Hypothalamus (tissue), 51 donors: Measurements from ENCODE around the gene MICAL2.
A peak's percentile ranks its signal among the peaks of the same experiment; 100 is the strongest.

ENCODE experiments used
- DNase-seq, 51 donors: peaks; one replicate each; lab custom pipeline; 2025; lab: John Stamatoyannopoulos, UW

Gene MICAL2

GRCh38 chr11:12094872-12095800, 15.3 kb upstream of the MICAL2 start:
- DNase-seq = no peak

- no peak for DNase-seq
These were observed 13.2 kb upstream of the MICAL2 start for GRCh38 chr11:12097219-12097618.

GRCh38 chr11:12098601-12099000, 11.8 kb upstream of the MICAL2 start:
- no peak for DNase-seq

- DNase-seq = no peak
These were observed 11.1 kb upstream of the MICAL2 start for GRCh38 chr11:12099132-12099873.

- DNase-seq = no peak
These were observed 10.0 kb upstream of the MICAL2 start for GRCh38 chr11:12100429-12100828.

GRCh38 chr11:12100841-12101242, 9.5 kb upstream of the MICAL2 start:
- DNase-seq = peak in 49 of 51 donors; percentile 10 to 88 (median 67)

- no peak for DNase-seq
These were observed 9.1 kb upstream of the MICAL2 start for GRCh38 chr11:12101318-12101717.

- DNase-seq = no peak
These were observed 7.6 kb upstream of the MICAL2 start for GRCh38 chr11:12102588-12103410.

- no peak for DNase-seq
These were observed 6.8 kb upstream of the MICAL2 start for GRCh38 chr11:12103411-12104225.

- DNase-seq = no peak
These were observed 4.9 kb upstream of the MICAL2 start for GRCh38 chr11:12105471-12105870.

GRCh38 chr11:12106101-12106500, 4.3 kb upstream of the MICAL2 start:
- DNase-seq = no peak

GRCh38 chr11:12106501-12106900, 3.9 kb upstream of the MICAL2 start:
- DNase-seq = no peak

- no peak for DNase-seq
These were observed 1.4 kb upstream of the MICAL2 start for GRCh38 chr11:12108875-12109453.

GRCh38 chr11:12109591-12110196, 696 bp upstream of the MICAL2 start:
- DNase-seq = no peak

GRCh38 chr11:12110714-12111548, 541 bp downstream of the MICAL2 start:
- peak in 10 of 51 donors; percentile 7 to 61 (median 44) for DNase-seq

- DNase-seq = no peak
These were observed 1.4 kb downstream of the MICAL2 start for GRCh38 chr11:12111549-12112520.

- DNase-seq = no peak
These were observed 2.4 kb downstream of the MICAL2 start for GRCh38 chr11:12112750-12113149.
